ENCODE measurements around the gene ROR2.

DNA sequence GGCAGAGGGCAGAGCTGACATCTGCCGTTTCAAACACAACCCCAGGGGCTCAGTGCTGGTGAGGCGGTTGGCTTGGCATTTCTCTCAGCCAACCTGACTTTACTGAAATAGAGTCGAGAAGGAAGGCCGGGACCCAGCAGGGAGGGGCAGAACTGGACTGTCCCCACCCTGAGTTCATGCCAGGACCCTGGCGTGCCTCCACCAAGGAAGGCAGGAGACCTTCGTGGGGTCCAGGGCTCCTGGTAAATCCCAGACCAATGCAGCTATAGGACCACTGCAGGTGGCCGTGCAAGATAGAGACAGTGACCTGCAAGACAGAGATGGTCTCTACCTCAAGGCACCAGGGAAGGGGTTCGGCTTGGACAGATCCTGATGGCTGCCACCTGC is 132.9 kb downstream of the ROR2 start:
- TF ChIP-seq POLR2A (IDR thresholded peaks at IDR 0.05): no peak
- TF ChIP-seq, protein P1, sequence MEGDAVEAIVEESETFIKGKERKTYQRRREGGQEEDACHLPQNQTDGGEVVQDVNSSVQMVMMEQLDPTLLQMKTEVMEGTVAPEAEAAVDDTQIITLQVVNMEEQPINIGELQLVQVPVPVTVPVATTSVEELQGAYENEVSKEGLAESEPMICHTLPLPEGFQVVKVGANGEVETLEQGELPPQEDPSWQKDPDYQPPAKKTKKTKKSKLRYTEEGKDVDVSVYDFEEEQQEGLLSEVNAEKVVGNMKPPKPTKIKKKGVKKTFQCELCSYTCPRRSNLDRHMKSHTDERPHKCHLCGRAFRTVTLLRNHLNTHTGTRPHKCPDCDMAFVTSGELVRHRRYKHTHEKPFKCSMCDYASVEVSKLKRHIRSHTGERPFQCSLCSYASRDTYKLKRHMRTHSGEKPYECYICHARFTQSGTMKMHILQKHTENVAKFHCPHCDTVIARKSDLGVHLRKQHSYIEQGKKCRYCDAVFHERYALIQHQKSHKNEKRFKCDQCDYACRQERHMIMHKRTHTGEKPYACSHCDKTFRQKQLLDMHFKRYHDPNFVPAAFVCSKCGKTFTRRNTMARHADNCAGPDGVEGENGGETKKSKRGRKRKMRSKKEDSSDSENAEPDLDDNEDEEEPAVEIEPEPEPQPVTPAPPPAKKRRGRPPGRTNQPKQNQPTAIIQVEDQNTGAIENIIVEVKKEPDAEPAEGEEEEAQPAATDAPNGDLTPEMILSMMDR (IDR thresholded peaks at IDR 0.05): no peak

Data from Peyer's patch (tissue), 4 donors.